H9 (cell line): ENCODE measurements around the gene SLC17A6. TPM values are rescaled to one million over a fixed set of nuclear protein-coding genes. Genes with fewer than 3 reads are reported as not detected.

Experiments
- DNase-seq: peaks from one replicate; pipeline ENCODE4 v3.0.0-alpha.2; 2017
- H2AFZ ChIP-seq: one replicate; pipeline ENCODE4 v1.6.1; 2013; ENCODE audit warnings: mild to moderate bottlenecking, low read length, control low read depth, moderate library complexity
- H2AK5ac ChIP-seq: 2 replicates; pipeline ENCODE4 v1.6.1; 2013; ENCODE audit warnings: low read length, control low read depth, mixed read lengths; ENCODE audit not compliant: insufficient read length
- H2BK120ac ChIP-seq: one replicate; pipeline ENCODE4 v1.6.1; 2013; ENCODE audit warnings: low read depth, mild to moderate bottlenecking, low read length, control low read depth, inconsistent platforms; ENCODE audit not compliant: poor library complexity, severe bottlenecking
- H2BK12ac ChIP-seq: 2 replicates; pipeline ENCODE4 v1.6.1; 2013; ENCODE audit warnings: low read length, control low read depth, mixed read lengths, low read depth; ENCODE audit not compliant: insufficient read length
- H2BK15ac ChIP-seq: 2 replicates; pipeline ENCODE4 v1.6.1; 2013; ENCODE audit warnings: low read depth, low read length, control low read depth
- H2BK20ac ChIP-seq: one replicate; pipeline ENCODE4 v1.6.1; 2013; ENCODE audit warnings: low read depth, mild to moderate bottlenecking, low read length, control low read depth, inconsistent platforms; ENCODE audit not compliant: poor library complexity, severe bottlenecking
- H2BK5ac ChIP-seq: 2 replicates; pipeline ENCODE4 v1.6.1; 2013; ENCODE audit warnings: low read length, control low read depth, mixed read lengths; ENCODE audit not compliant: insufficient read length
- H3K14ac ChIP-seq: 2 replicates; pipeline ENCODE4 v1.6.1; 2013; ENCODE audit warnings: low read length, control low read depth; ENCODE audit not compliant: insufficient read depth
- H3K18ac ChIP-seq: 2 replicates; pipeline ENCODE4 v1.6.1; 2013; ENCODE audit warnings: low read depth, mild to moderate bottlenecking, mixed read lengths, low read length, control low read depth; ENCODE audit not compliant: insufficient read length
- H3K23ac ChIP-seq: 2 replicates; pipeline ENCODE4 v1.6.1; 2013; ENCODE audit warnings: low read length, control low read depth, mixed read lengths, low read depth; ENCODE audit not compliant: insufficient read length
- H3K23me2 ChIP-seq: 2 replicates; pipeline ENCODE4 v1.6.1; 2013; ENCODE audit warnings: low read depth, mild to moderate bottlenecking, mixed read lengths, low read length, control low read depth; ENCODE audit not compliant: insufficient read length, poor library complexity, severe bottlenecking
- H3K27ac ChIP-seq: 2 replicates; pipeline ENCODE4 v1.5.1; 2013; ENCODE audit warnings: low read length, control low read depth, mixed read lengths, low read depth; ENCODE audit not compliant: insufficient read length
- H3K27me3 ChIP-seq: 2 replicates; pipeline ENCODE4 v1.6.1; 2013; ENCODE audit warnings: low read length, control low read depth, inconsistent platforms; ENCODE audit not compliant: insufficient read depth
- H3K4ac ChIP-seq: 2 replicates; pipeline ENCODE4 v1.6.1; 2013; ENCODE audit warnings: low read depth, mild to moderate bottlenecking, control low read depth, inconsistent platforms, low read length, moderate library complexity
- H3K4me1 ChIP-seq: 2 replicates; pipeline ENCODE4 v1.6.1; 2013; ENCODE audit warnings: low read length, control low read depth, inconsistent platforms; ENCODE audit not compliant: insufficient read depth
- H3K4me2 ChIP-seq: 2 replicates; pipeline ENCODE4 v1.6.1; 2013; ENCODE audit warnings: low read length, control low read depth, mixed read lengths; ENCODE audit not compliant: insufficient read length, insufficient read depth
- H3K56ac ChIP-seq: 2 replicates; pipeline ENCODE4 v1.6.1; 2013; ENCODE audit warnings: low read depth, mild to moderate bottlenecking, mixed read lengths, low read length, control low read depth; ENCODE audit not compliant: insufficient read length
- H3K79me1 ChIP-seq: 2 replicates; pipeline ENCODE4 v1.6.1; 2013; ENCODE audit warnings: low read depth, mild to moderate bottlenecking, moderate library complexity, low read length, control low read depth, inconsistent platforms; ENCODE audit not compliant: insufficient read depth, poor library complexity, severe bottlenecking
- H3K79me2 ChIP-seq: 2 replicates; pipeline ENCODE4 v1.6.1; 2013; ENCODE audit warnings: low read length, control low read depth, inconsistent platforms; ENCODE audit not compliant: insufficient read depth
- H3K9ac ChIP-seq: 2 replicates; pipeline ENCODE4 v1.6.1; 2013; ENCODE audit warnings: low read length, control low read depth, mixed read lengths; ENCODE audit not compliant: insufficient read length; ENCODE audit errors: extremely low read depth
- H3K9me3 ChIP-seq: one replicate; pipeline ENCODE4 v1.6.1; 2013; ENCODE audit warnings: low read depth, low read length, inconsistent platforms; ENCODE audit not compliant: control insufficient read depth
- H3T11ph ChIP-seq: one replicate; pipeline ENCODE4 v1.6.1; 2013; ENCODE audit warnings: mild to moderate bottlenecking, low read length, control low read depth, inconsistent platforms
- H4K20me1 ChIP-seq: one replicate; pipeline ENCODE4 v1.6.1; 2013; ENCODE audit not compliant: control insufficient read depth, insufficient read length, insufficient read depth
- H4K5ac ChIP-seq: 2 replicates; pipeline ENCODE4 v1.6.1; 2013; ENCODE audit warnings: low read depth, mild to moderate bottlenecking, mixed read lengths, low read length, control low read depth; ENCODE audit not compliant: insufficient read length
- H4K8ac ChIP-seq: replicated peaks from 2 replicates; pipeline ENCODE4 v1.6.1; 2013; ENCODE audit warnings: low read length, control low read depth, mixed read lengths, low read depth; ENCODE audit not compliant: insufficient read length
- H4K91ac ChIP-seq: 2 replicates; pipeline ENCODE4 v1.6.1; 2013; ENCODE audit warnings: low read depth, mild to moderate bottlenecking, moderate library complexity, mixed read lengths, low read length, control low read depth; ENCODE audit not compliant: insufficient read length
- H3K27ac Mint-ChIP-seq, 3 experiments: 2 replicates in 2 of 3; 3 replicates in 1 of 3; pipeline ENCODE4 v1.8.0; 2020 to 2021; ENCODE audit warnings: mixed read lengths in 3 of 3, mild to moderate bottlenecking in 1 of 3, moderate library complexity in 1 of 3
- H3K27me3 Mint-ChIP-seq: 2 replicates; pipeline ENCODE4 v1.8.0; 2021; ENCODE audit warnings: low read depth, mild to moderate bottlenecking, moderate library complexity, mixed read lengths
- H3K36me3 Mint-ChIP-seq, 3 experiments: 2 replicates in 2 of 3; 3 replicates in 1 of 3; pipeline ENCODE4 v1.8.0; 2020 to 2021; ENCODE audit warnings: low read depth in 3 of 3, mixed read lengths in 3 of 3; ENCODE audit not compliant: insufficient read depth in 1 of 3
- H3K4me1 Mint-ChIP-seq, 2 experiments: 2 replicates each; pipeline ENCODE4 v1.8.0; 2020; ENCODE audit warnings: mixed read lengths in 2 of 2
- H3K4me3 Mint-ChIP-seq, 2 experiments: 2 replicates in 1 of 2; 3 replicates in 1 of 2; pipeline ENCODE4 v1.8.0; 2020 to 2021; ENCODE audit warnings: mild to moderate bottlenecking in 2 of 2, mixed read lengths in 2 of 2, moderate library complexity in 1 of 2
- H3K9me3 Mint-ChIP-seq, 2 experiments: 2 replicates in 1 of 2; 3 replicates in 1 of 2; pipeline ENCODE4 v1.8.0; 2020; ENCODE audit warnings: mild to moderate bottlenecking in 2 of 2, mixed read lengths in 2 of 2, moderate library complexity in 1 of 2
- CTCF ChIP-seq: fragments of 200-600 bp; sonication (generic); conservative IDR thresholded peaks from 3 replicates; pipeline ENCODE4 v1.8.0; 2021; ENCODE audit warnings: antibody characterized with exemption, mild to moderate bottlenecking
- WGBS: extraction: QIAGEN DNeasy Blood & Tissue Kit; methylation state at CpG from one replicate; pipeline ENCODE4 v1.1.7; 2013; ENCODE audit warnings: missing lambda C conversion rate, low lambda C conversion rate, mixed read lengths; ENCODE audit not compliant: insufficient read length; ENCODE audit errors: extremely low coverage; 5-methylcytosine and 5-hydroxymethylcytosine counted together
- total RNA-seq: library from RNA; stranded (reverse); gene quantifications from 2 replicates; pipeline ENCODE4 v1.2.1, GENCODE V29; 2021

Gene SLC17A6
- total RNA-seq, 1 experiment from 2014 or later: not detected

- DNase-seq: no peak
- H3K23ac ChIP-seq: no peak overlapping the region
- no peaks in the 10 kb centered on the region for H3K36me3 Mint-ChIP-seq
These were observed 33.7 kb upstream of the SLC17A6 start for GRCh38 chr11:22304337-22304961.

More at GRCh38 chr11:22304337-22304961, 33.7 kb upstream of the SLC17A6 start:
- no peaks in the 10 kb centered on the region; a peak in 1 of 5 replicates for H3K9me3 Mint-ChIP-seq
- H3K4me1 Mint-ChIP-seq: no peaks in the 10 kb centered on the region
- Histone ChIP-seq H3K4me2 (no peak overlapping the region), H3K79me2 (no peaks in the 10 kb centered on the region), H4K5ac (no peak overlapping the region), H3K4me1 (no peaks in the 10 kb centered on the region), H3K79me1 (no peaks in the 10 kb centered on the region), H2BK15ac (no peak overlapping the region), H3K18ac (no peak overlapping the region), H2AFZ (peak overlapping the region; percentile 56), H3K9ac (no peak overlapping the region), H2BK5ac (no peak overlapping the region), H3K27me3 (no peaks in the 10 kb centered on the region), H2BK120ac (no peak overlapping the region), H3K9me3 (no peaks in the 10 kb centered on the region), H3K27ac (no peak overlapping the region), H3K56ac (no peak overlapping the region), H2AK5ac (no peak overlapping the region), H4K8ac (no peak overlapping the region), H2BK20ac (no peak overlapping the region), H3T11ph (no peak overlapping the region), H3K23me2 (no peaks in the 10 kb centered on the region), H3K14ac (no peak overlapping the region), H3K4ac (no peak overlapping the region), H4K91ac (no peak overlapping the region), H4K20me1 (no peaks in the 10 kb centered on the region), H2BK12ac (no peak overlapping the region)
- H3K27me3 Mint-ChIP-seq: peaks cover 2% of the 10 kb centered on the region; the same call in 1 of the 2 replicates
- WGBS: no CpG with 5 or more reads among the region's 5 CpGs
- no peak overlapping the region for H3K27ac Mint-ChIP-seq
- no peak overlapping the region for H3K4me3 Mint-ChIP-seq
- TF ChIP-seq CTCF: peak; percentile 77
